Measurements from ENCODE around the gene WDSUB1.

The WDSUB1 gene

DNA sequence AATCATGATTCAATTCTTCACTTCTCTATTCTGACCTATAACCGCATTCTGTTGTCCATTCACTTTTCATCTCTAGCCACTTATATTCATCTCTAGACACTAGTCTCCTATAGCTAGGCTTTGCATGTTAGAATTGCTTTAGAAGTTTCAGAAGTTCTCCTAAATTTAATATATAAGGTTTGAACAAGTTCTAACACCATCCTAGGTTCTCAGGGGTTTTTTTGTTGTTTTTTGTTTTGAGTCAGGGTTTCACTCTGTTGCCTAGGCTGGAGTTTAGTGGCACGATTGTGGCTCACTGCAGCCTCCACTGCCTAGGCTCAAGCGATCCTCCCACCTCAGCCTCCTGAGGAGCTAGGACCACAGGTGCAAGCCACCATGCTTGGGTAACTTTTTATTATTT lies 19.9 kb downstream of the WDSUB1 start:
- no peak overlapping the region for H3K4me3 ChIP-seq (ENCODE audit: low read depth, low read length)

DNA sequence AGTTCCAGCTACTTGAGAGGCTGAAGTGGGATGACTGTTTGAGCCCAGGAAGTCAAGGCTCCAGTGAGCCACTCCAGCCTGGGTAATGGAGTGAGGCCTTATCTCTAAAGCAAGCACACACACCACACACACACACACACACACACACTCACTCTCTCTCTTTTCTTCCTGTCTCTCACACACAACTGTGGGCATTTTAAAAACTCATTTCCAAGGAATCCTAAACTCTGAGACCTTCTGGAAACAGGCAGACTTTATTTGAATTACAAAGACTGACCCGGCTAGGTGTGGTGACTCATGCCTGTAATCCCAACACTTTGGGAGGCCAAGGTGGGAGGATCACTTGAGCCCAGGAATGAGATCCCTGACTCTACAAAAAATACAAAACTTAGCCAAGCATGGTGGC lies 21.3 kb downstream of the WDSUB1 start:
- H3K4me3 ChIP-seq (ENCODE audit: low read depth, low read length) = no peak overlapping the region

DNA sequence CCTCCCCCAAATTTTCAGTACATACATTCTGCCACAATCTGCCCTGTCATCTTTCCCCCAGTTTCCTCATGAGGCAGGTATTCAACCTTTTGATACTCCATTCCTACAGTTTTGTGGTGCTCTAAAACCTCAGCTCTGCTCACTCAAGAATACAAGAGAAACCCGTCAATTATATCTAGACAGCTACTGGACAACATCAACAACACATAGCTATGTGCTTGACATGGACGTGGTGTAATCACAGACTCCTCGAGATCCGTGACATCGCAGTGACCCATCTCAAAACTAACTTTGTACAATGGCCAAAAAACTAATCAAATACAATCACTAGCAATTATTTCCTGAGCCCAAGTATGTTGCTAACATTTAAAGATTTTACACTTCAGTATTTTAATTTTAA lies 23.6 kb downstream of the WDSUB1 start:
- no peak overlapping the region for H3K4me3 ChIP-seq (ENCODE audit: low read depth, low read length)

DNA sequence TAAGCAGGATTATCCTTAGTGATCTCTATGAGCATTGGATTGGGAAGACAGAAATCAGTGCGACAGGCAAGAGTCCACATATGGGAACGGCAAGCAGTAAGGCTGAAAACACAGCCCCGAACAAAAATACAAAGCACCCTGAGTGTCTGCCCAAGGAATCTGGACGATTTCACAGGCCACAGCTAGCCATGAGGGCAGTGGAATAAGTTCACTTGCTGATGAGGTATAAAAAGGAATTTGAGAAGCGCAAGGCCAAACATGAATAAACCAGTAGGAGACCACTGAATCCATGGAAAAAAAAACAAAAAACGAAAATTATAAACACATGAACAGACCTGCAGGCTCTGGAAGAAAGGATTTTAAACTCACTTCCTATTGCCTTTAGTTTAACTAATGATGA lies 24.3 kb downstream of the WDSUB1 start:
- H3K4me3 ChIP-seq (ENCODE audit: low read depth, low read length) = no peak overlapping the region

DNA sequence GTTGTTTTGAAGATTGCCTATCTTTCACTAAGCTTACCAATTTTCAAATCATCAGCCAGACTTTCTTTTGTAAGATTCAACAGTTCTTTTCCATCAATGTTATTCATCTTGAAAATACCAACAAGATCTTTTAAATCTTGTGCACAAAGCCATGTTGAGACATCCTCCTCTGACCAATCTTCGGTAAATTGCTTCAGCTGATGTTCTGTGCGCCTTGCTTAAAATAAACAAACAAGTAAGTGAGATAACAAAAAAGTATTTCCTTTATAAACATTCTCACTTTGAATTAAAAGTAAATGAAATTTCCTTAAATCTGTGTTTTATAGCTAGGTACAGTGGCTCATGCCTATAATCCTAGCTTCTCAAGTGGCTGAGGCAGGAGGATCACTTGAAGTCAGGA lies 30.3 kb downstream of the WDSUB1 start:
- H3K4me3 ChIP-seq (ENCODE audit: low read depth, low read length) = no peak overlapping the region

DNA sequence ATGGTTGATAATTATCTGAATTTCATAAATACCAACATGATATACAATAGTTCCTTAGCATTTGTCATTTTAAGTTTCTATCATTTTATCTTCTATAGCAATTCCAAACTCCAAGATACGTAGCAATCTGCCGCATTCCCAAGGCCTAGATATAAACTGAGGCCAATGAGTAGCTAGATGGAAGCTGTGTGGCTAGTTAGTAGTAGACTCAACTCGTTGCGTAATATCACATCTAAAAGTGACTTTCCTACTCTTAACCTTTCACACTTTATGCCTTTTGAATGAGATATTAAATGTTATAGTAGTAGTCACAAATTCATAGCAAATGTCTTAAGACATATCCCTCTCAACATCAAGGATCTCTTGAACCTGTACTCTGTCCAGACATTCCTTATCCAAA lies 33.6 kb downstream of the WDSUB1 start:
- H3K4me3 ChIP-seq (ENCODE audit: low read depth, low read length) = no peak overlapping the region

DNA sequence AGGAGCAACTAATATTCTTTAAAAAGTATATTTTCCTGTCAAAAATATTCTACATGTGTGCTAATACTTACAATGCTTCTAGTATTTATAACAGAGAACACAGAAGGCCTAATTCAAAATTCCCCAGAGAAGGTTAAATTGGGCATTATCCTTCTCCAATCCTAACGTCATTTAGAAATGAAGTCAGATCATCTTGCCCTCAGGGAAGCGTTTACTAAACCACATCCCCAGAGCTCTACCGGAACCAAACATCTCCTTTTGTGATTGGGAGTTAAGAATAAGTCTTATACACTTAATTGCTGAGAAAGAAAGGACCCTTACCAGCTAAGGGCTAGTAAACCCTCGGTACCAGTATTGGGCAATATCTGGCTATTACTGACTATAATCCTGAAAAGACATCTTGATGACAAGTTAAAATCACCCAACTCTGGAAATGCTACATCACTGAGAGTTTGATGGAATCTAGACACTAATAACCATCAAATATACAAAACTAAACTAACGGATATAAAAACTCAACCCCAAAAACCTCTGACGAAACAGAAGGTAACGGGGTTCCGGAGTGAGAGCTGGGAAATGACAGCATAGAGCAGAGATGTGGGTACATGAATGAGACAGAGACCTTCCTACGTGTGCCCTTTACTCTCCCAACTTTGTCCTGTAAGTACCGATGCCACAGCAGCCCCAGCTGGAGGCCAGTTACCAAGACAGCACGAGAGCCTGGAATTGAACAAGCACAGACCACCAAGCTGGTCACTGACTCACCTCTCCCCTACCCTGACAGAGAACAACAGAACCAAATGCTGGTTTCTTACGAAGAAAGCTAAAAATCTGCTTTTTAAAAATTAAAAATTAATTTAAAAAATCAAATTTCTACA lies 35.0 kb downstream of the WDSUB1 start:
- no peak overlapping the region for H3K4me3 ChIP-seq (ENCODE audit: low read depth, low read length)

DNA sequence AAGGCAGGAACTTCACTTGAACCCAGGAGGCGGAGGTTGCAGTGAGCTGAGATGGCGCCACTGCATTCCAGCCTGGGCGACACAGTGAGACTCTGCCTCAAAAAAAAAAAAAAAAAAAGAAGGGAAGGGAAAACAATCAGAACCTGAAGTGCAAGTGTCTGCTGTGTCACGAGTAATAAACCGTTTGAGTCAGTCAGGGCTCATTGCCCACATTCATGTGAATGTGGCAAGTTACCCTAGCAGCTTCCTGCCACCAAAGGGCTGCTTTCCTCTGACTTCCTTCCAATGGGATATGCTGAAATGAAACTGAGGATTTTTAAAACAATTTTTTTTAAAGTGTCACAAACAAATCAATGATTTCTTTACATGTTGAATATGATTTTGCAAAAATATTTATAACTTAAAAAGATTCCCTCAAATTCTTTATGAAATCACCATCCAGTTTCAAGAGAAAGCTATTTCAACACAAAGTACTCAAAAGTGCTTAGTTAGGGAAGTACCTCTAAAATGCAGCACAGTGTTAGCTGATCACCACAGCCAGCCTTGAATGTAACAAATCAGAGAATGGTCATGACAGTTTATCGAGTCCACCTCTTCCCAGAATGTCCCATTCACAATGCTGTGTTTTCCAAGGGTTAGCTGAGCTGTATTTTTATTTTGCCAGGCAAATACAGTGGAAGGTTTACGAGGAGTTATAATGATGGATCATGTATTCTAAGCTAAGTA lies 36.4 kb downstream of the WDSUB1 start:
- no peak overlapping the region for H3K4me3 ChIP-seq (ENCODE audit: low read depth, low read length)

DNA sequence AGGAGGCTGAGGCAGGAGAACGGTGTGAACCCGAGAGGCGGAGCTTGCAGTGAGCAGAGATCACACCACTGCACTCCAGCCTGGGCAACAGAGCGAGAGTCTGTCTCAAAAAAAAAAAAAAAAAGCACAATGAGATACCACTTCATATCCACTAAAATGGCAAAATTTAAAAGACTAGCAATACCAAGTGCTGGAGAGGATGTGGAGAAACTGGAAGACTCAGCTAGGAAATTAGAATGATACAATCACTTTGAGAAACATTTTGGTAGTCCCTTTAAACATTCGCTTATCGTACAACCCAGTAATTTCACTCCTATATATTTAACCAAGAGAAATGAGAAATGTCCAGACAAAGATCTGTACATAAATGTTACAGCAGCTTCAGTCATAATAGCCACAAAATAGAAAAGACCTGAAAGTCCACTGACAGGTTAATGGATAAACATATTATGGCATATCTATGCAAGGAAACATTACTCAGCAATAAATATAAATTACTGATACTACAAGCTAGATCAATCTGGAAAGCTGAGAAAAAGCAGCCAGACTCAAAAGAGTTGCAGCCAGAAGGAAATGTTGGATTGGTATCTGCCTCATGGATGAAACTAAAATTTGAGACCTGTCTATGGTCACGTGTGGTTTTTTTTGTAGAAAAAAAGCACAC lies 40.0 kb downstream of the WDSUB1 start:
- H3K4me3 ChIP-seq (ENCODE audit: low read depth, low read length) = no peak overlapping the region

DNA sequence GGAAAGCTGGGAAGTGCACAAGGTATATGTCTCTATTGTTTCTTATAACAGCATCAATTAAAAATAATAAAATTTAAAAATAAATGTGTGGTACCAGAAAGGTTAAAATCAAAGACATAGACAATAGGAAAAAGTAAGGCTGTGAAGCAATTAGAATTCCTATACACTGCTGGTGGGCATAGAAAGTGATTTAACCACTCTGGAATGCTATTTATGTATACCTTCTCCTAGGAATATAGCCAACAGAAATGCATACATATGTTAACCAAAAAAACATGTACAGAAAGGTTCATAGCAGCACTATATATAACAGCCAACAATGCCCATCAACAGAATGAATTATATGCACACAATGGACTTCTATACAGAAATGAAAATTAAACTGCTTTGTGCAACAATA lies 43.0 kb downstream of the WDSUB1 start:
- no peak overlapping the region for H3K4me3 ChIP-seq (ENCODE audit: low read depth, low read length)

DNA sequence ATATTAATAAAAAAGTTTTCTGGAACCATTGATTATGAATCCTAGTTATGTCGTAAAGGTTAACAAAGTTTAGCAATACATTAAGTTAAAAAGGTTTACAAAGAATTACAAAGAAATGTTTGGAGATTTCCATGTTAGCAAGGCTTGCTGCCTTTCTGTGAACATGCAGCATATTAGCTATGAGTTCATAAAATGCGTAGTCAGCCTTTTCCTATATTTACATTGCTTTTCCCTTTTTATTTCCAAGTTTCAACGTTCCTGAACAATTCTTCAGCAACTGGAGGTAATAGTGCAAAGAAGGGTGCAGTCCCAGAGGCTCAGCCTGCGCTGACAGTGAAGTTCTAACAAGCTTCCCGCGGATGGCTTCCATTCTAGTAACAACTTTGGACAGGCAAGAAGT lies 51.6 kb downstream of the WDSUB1 start:
- no peak overlapping the region for H3K4me3 ChIP-seq (ENCODE audit: low read depth, low read length)

DNA sequence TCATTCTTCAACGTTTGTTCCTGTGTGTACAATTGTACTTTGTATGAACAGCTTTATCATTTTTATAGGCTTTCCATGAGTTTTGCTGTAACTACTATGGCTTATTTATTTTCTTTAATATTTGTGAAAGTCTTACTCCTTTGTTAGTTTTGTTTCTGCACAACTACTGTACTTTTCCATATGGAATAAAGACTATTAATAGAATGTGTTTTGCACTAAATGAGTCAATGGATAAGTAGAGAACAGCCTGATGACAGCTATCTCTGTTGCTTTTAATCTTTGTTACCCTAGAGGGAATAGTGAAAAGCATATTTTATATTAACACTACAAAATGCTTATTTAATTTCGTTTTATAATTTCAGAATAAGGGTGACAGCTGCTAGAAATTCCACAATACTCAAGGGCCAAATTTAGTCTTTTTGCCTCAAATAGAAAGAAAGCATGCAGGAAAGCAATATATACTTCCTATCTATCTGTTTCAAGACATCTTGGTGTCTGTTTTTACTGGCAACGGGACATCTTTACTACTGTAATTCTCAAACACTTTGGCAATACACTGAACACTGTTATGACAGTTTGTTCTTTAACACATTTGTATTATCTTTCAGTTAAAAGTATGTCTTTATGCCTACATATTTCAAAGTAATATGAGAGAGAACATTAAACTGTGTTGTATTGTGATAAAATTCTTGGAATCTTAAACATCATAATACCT lies 53.9 kb downstream of the WDSUB1 start:
- no peak overlapping the region for H3K4me3 ChIP-seq (ENCODE audit: low read depth, low read length)

DNA sequence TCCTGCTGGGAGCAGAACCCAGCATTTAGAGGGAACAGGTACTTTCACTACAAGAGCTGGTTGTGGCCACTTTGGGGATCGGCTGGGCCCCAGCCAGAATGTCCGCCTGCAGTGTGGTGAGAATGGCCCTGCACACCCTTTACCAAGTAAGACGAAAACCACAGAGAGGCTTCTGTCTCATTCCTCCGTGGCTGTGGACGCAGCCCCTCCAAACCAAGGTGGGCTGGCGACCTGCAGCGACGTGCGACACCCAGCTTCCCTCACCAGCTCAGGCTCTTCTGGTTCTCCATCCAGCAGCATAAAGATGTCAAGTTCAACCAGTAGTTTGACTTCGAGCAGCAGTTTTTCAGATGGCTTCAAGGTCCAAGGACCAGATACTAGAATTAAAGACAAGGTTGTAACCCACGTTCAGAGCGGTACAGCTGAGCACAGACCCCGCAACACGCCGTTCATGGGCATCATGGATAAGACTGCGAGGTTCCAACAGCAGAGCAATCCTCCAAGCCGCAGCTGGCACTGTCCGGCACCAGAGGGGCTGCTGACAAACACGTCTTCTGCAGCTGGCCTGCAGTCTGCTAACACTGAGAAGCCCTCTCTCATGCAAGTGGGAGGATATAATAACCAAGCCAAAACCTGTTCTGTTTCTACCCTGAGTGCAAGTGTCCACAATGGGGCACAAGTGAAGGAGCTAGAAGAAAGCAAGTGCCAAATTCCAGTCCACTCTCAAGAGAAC lies 56.2 kb downstream of the WDSUB1 start:
- no peak overlapping the region for H3K4me3 ChIP-seq (ENCODE audit: low read depth, low read length)

DNA sequence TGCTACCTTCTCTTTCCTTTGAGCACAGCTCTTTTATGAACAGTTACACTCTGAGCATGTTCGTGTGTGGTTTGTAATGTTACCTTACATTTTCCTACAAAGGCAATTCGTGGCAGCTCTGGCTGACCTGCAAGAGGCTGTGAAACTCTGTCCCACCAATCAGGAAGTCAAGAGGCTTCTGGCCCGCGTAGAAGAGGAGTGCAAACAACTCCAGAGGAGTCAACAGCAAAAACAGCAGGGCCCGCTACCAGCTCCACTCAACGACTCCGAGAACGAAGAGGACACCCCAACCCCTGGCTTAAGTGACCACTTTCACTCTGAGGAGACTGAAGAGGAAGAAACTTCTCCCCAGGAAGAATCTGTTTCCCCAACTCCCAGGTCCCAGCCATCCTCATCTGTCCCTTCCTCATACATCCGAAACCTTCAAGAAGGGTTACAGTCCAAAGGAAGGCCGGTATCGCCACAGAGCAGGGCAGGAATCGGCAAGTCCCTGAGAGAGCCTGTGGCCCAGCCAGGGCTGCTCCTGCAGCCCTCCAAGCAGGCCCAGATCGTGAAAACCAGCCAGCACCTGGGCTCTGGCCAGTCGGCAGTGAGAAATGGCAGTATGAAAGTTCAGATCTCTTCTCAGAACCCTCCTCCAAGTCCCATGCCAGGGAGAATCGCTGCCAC lies 56.9 kb downstream of the WDSUB1 start:
- H3K4me3 ChIP-seq (ENCODE audit: low read depth, low read length) = no peak overlapping the region

DNA sequence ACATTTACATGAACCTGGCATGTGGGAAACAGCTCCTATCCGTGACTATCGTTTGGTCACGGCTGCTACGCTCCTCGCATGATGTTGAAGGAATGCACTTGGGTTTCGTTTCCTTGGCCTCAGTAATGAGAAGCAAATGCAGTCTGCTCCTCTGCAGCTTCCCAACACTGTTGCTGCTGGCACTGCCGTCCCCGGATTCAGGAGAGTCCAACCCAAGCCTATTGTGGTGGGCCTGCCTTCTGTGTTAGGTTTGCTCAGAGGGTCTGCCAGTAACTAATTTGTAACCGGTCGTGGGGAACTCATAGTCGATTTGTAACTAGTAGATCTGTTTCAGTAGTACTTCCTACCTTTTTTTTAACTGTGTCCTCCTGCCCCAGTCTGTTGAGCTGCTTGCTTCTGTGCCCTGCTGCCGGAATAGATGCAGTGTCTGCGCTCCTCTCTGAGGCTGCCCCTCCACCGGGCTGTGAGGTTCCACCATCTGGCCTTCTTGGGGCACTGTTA lies 58.4 kb downstream of the WDSUB1 start:
- no peak overlapping the region for H3K4me3 ChIP-seq (ENCODE audit: low read depth, low read length)

DNA sequence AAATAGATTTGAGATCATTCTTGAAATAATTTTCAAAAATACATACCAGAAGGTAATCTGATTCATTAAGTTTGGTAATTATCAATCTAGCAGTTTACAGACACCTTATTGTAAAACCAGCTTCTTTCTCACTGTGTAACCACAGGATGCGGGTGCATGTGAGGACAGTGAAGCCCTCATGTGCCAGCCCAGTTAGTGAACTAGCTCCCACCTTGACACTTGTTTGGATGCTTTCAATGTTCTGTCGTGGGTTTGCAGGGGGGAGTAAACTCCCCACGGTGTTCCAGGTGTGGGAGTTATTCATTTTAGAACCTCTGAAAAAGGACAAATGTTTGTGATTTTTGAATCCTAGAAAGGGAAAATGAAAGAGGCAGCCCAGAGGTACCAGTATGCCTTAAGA lies 59.0 kb downstream of the WDSUB1 start:
- no peak overlapping the region for H3K4me3 ChIP-seq (ENCODE audit: low read depth, low read length)

DNA sequence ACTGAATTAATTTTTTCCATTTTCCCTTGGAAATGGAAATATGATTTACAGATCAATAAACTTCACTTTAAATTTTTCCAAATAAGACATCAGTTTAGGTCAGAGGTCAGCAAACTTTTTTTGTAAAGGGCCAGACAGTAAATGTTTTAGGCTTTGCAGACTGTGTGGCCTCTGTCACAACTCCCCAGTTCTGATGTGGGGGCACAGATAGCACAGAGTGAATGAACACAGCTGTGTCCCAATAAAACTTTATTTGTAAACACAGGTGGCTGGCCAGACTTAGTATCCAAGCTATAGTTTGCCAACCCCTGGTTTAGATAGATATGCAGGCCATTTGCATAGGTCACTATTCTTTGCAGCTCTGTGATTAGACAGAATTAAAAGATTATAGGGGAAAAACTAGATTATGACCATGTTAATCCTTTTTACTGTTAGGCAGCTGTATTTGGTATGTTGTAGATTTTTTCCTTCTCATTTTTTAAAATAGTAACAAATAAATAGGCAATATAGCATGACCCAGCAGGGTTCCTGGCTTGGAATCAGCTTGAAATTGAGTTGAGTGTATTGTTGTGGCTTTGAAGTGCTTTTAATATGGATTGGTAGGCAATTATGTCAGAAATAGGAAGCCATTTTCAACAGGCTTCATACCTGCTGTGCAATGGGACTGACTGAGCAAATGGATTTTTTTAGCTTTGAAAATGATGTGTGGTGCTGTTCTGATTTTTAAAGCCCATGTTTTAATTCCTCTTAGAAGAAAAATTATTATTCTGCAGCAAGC lies 59.7 kb downstream of the WDSUB1 start:
- no peak overlapping the region for H3K4me3 ChIP-seq (ENCODE audit: low read depth, low read length)

DNA sequence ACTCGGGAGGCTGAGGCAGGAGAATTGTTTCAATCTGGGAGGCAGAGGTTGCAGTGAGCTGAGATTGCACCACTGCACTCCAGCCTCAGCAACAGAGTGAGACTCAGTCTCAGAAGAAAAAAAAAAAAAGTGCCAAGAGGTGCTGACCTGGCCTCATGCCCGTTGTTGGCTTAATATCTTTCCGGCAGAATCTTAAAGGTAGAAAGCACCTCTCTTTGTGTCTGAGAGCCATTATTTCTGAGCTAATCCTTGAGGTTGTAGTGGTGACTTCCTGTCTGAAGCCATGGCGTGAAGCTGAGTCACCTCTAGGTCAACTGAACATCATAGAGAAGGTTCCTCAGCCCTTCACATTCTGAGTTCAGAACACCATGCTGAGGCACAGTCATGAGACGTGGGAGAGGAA lies 60.4 kb downstream of the WDSUB1 start:
- H3K4me3 ChIP-seq (ENCODE audit: low read depth, low read length) = no peak overlapping the region

Measured in iPS-11a (cell line).